ENCODE results near the gene TNFRSF18. TPM values are rescaled to one million over a fixed set of nuclear protein-coding genes. Genes with fewer than 3 reads are reported as not detected.

The TNFRSF18 gene
- total and polyA plus RNA-seq, 10 of the 15 experiments (the other 5 are each of a cell fraction or from before 2014, with no cell fraction given): 0.18 to 7.5 (median 1.5) TPM; not detected in 1

GRCh38 chr1:1182491-1183220 is 23.7 kb downstream of the TNFRSF18 start:
- no peak overlapping the region for H3K27ac ChIP-seq (ENCODE audit: control insufficient read depth, insufficient read depth)
- no peaks in the 10 kb centered on the region for H3K79me2 ChIP-seq (ENCODE audit: control insufficient read depth, insufficient read depth, low read length)
- BruUV-seq (replicated peaks): no TSS peak
- no peak overlapping the region for H3K9ac ChIP-seq (ENCODE audit: control insufficient read depth, insufficient read depth, low read length)
- SMC1A ChIA-PET (ENCODE audit: uncharacterized antibody, unreplicated experiment): no interaction called here
- RAD21 ChIA-PET (ENCODE audit: unreplicated experiment): no interaction called here
- no peaks in the 10 kb centered on the region; a peak in 1 of 4 replicates for H3K27me3 ChIP-seq (replicated peaks in 1 of 2; ENCODE audit: control insufficient read depth in 2 of 2, insufficient read depth in 2 of 2, low read length in 1 of 2)
- WGBS (ENCODE audit: insufficient coverage, insufficient replicate concordance, low lambda C conversion rate, missing lambda C conversion rate): 27% methylated on average over 37 of the region's 39 CpGs
- H3K4me3 ChIP-seq: no peak overlapping the region
- intact Hi-C loops (cut with micrococcal nuclease; ENCODE audit: unreplicated experiment) (no loop called here), in situ Hi-C loops (cut with MboI) (no loop called here)
- FAIRE-seq: no peak
- ATAC-seq: no peak
- no peaks in the 10 kb centered on the region for H3K4me1 ChIP-seq (ENCODE audit: control insufficient read depth, insufficient read depth, low read length)
- H2AFZ ChIP-seq (ENCODE audit: control insufficient read depth, low read depth, low read length): no peak overlapping the region
- H3K4me2 ChIP-seq (ENCODE audit: control insufficient read depth, insufficient read depth): no peak overlapping the region
- POLR2A ChIA-PET: no interaction called here
- no peaks in the 10 kb centered on the region for H3K36me3 ChIP-seq (ENCODE audit: control insufficient read depth in 2 of 2, insufficient read depth in 2 of 2, low read length in 1 of 2)
- CTCF ChIA-PET: no interaction called here
- no peak for DNase-seq (ENCODE audit: low read depth, low spot score)
- H4K20me1 ChIP-seq (ENCODE audit: control insufficient read depth, insufficient read depth): no peaks in the 10 kb centered on the region
- TF ChIP-seq PKNOX1 (IDR thresholded peaks at IDR 0.05) (no peak), ETV6 (conservative IDR thresholded peaks at IDR 0.05 in 1 of 2, IDR thresholded peaks at IDR 0.05 in 1 of 2; ENCODE audit: borderline replicate concordance in 1 of 2, low read depth in 1 of 2) (no peak), HDGF (IDR thresholded peaks at IDR 0.05) (no peak), ATF2 (IDR thresholded peaks at IDR 0.05; ENCODE audit: low read length) (no peak), PAX5 (IDR thresholded peaks at IDR 0.05; ENCODE audit: borderline replicate concordance, low read depth, low read length) (no peak), ELK1 (IDR thresholded peaks at IDR 0.05; ENCODE audit: low read depth, low read length) (no peak), HSF1 (IDR thresholded peaks at IDR 0.05; ENCODE audit: low read depth, low read length) (no peak), SMC3 (IDR thresholded peaks at IDR 0.05; ENCODE audit: borderline replicate concordance, low read length) (no peak), NFXL1 (IDR thresholded peaks at IDR 0.05; ENCODE audit: borderline replicate concordance) (no peak), RAD21 (IDR thresholded peaks at IDR 0.05; ENCODE audit: insufficient read depth, low read depth, low read length) (no peak), E2F4 (IDR thresholded peaks at IDR 0.05; ENCODE audit: low read depth, low read length) (no peak), RELA (IDR thresholded peaks at IDR 0.05; ENCODE audit: borderline replicate concordance, partially characterized antibody) (no peak)
- no peaks in the 10 kb centered on the region for H3K9me3 ChIP-seq (replicated peaks; ENCODE audit: control insufficient read depth, insufficient read depth, low read length)
